Measurements from ENCODE around the gene PCDHB12. TPM values are rescaled to one million over a fixed set of nuclear protein-coding genes. Genes with fewer than 3 reads are reported as not detected.
"Not testable (repeated sequence)": the region's sequence is repeated elsewhere in the genome, so short reads cannot be mapped to it uniquely, and the experiment has no call there.

Gene PCDHB12
- total and polyA plus RNA-seq, 2 of the 13 experiments (the other 11 are each of a cell fraction or from before 2014, with no cell fraction given), result 0.03 to 0.04 TPM

GRCh38 chr5:141196363-141196762 is 12.2 kb upstream of the PCDHB12 start:
- POLR2A ChIA-PET, result no interaction called here
- in situ Hi-C loops (cut with HindIII; ENCODE audit: extremely low pct_ligation_motif_present, low pct_unique_long_range_greater_than_20kb), result no loop called here
- intact Hi-C loops (cut with micrococcal nuclease; ENCODE audit: unreplicated experiment), result no loop called here

GRCh38 chr5:141199359-141200235 is 8.9 kb upstream of the PCDHB12 start, which contains the start of gene PCDHB11:
PCDHB11 (plus strand) TSS chr5:141199627; CDS start chr5:141199775, 148 bp downstream.
- DNase-seq (ENCODE audit: low spot score) (peak; percentile 6), FAIRE-seq (no peak), ATAC-seq (peak; percentile 50; the same call in 1 of the 3 replicates)
- in situ Hi-C loops (cut with HindIII; ENCODE audit: extremely low pct_ligation_motif_present, low pct_unique_long_range_greater_than_20kb) (no loop called here), intact Hi-C loops (cut with micrococcal nuclease; ENCODE audit: unreplicated experiment) (no loop called here)
- no peak within 1 kb of the TSS for H3K4me3 ChIP-seq (replicated peaks in 1 of 3; ENCODE audit: insufficient read depth in 1 of 3, low read depth in 2 of 3, low read length in 3 of 3)
- peak within 1 kb of the TSS; percentile 55 for H2AFZ ChIP-seq (ENCODE audit: low read length)
- H3K4me1 ChIP-seq (ENCODE audit: insufficient read depth, low read length), result no peaks in the 10 kb centered on the region
- TF ChIP-seq ISL2 (CRISPR knock-in tag; IDR thresholded peaks at IDR 0.05) (no peak), MTF1 (CRISPR knock-in tag; IDR thresholded peaks at IDR 0.05) (no peak), TOE1 (CRISPR knock-in tag; IDR thresholded peaks at IDR 0.05) (no peak), ZFP1 (CRISPR knock-in tag; IDR thresholded peaks at IDR 0.05) (no peak), NR2F2 (IDR thresholded peaks at IDR 0.05; ENCODE audit: borderline replicate concordance, low read depth) (no peak), ZNF10 (CRISPR knock-in tag; IDR thresholded peaks at IDR 0.05; ENCODE audit: borderline replicate concordance, low read depth) (no peak), STAG1 (CRISPR knock-in tag; IDR thresholded peaks at IDR 0.05) (peak; percentile 42; the same call in 1 of the 2 replicates), HOXD1 (CRISPR knock-in tag; IDR thresholded peaks at IDR 0.05) (no peak), CTCF (CRISPR knock-in tag; IDR thresholded peaks at IDR 0.05) (peak; percentile 60)
- H3K9ac ChIP-seq (ENCODE audit: insufficient read depth, low read depth, low read length), result no peak within 1 kb of the TSS
- no TSS peak for BruUV-seq (replicated peaks)
- no peak within 1 kb of the TSS for H3K27ac ChIP-seq (ENCODE audit: extremely low read length, insufficient read depth, low read length)
- peaks cover 21% of the 10 kb centered on the region for H3K9me3 ChIP-seq (ENCODE audit: low read length)
- no peaks in the 10 kb centered on the region for H3K36me3 ChIP-seq (replicated peaks in 1 of 2; ENCODE audit: control insufficient read depth in 1 of 2, insufficient read depth in 2 of 2, low read length in 2 of 2)
- CTCF ChIA-PET (ENCODE audit: low intra/inter-chr PET ratio, low total read pairs), result no interaction called here
- H3K79me2 ChIP-seq (ENCODE audit: insufficient read depth, low read length), result no peaks in the 10 kb centered on the region
- H4K20me1 ChIP-seq (ENCODE audit: insufficient read depth, low read length), result no peaks in the 10 kb centered on the region
- H3K4me2 ChIP-seq (ENCODE audit: low read depth, low read length), result no peak within 1 kb of the TSS
- 40% methylated on average over 20 of the region's 21 CpGs for WGBS (ENCODE audit: low lambda C conversion rate)
- H3K27me3 ChIP-seq (ENCODE audit: control insufficient read depth in 1 of 2, insufficient read depth in 2 of 2, low read length in 2 of 2), result no peaks in the 10 kb centered on the region
- POLR2A ChIA-PET, result no interaction called here

More at GRCh38 chr5:141196363-141196762, 12.2 kb upstream of the PCDHB12 start:
- H3K9me3 ChIP-seq (ENCODE audit: low read length), result peaks cover 21% of the 10 kb centered on the region
- TF ChIP-seq ZFP1 (CRISPR knock-in tag; IDR thresholded peaks at IDR 0.05) (peak; percentile 97; the same call in 1 of the 2 replicates), YEATS4 (CRISPR knock-in tag; IDR thresholded peaks at IDR 0.05; ENCODE audit: borderline replicate concordance) (no peak)
- no peak overlapping the region for H2AFZ ChIP-seq (ENCODE audit: low read length)
- H3K4me2 ChIP-seq (ENCODE audit: low read depth, low read length), result no peak overlapping the region
- BruUV-seq (replicated peaks), result no TSS peak
- ATAC-seq (no peak), FAIRE-seq (no peak), DNase-seq (ENCODE audit: low spot score) (no peak)
- H3K9ac ChIP-seq (ENCODE audit: insufficient read depth, low read depth, low read length), result no peak overlapping the region
- H3K36me3 ChIP-seq (replicated peaks in 1 of 2; ENCODE audit: control insufficient read depth in 1 of 2, insufficient read depth in 2 of 2, low read length in 2 of 2), result no peaks in the 10 kb centered on the region
- H4K20me1 ChIP-seq (ENCODE audit: insufficient read depth, low read length), result no peaks in the 10 kb centered on the region
- no peaks in the 10 kb centered on the region for H3K79me2 ChIP-seq (ENCODE audit: insufficient read depth, low read length)
- no peaks in the 10 kb centered on the region for H3K27me3 ChIP-seq (ENCODE audit: control insufficient read depth in 1 of 2, insufficient read depth in 2 of 2, low read length in 2 of 2)
- CTCF ChIA-PET (ENCODE audit: low intra/inter-chr PET ratio, low total read pairs), result no interaction called here
- no peaks in the 10 kb centered on the region for H3K4me1 ChIP-seq (ENCODE audit: insufficient read depth, low read length)
- no peak overlapping the region for H3K27ac ChIP-seq (ENCODE audit: extremely low read length, insufficient read depth, low read length)
- no peak overlapping the region for H3K4me3 ChIP-seq (replicated peaks in 1 of 3; ENCODE audit: insufficient read depth in 1 of 3, low read depth in 2 of 3, low read length in 3 of 3)
- under 1% methylated on average over 3 of the region's 3 CpGs for WGBS (ENCODE audit: low lambda C conversion rate)

- H3K4me1 ChIP-seq (ENCODE audit: insufficient read depth, low read length); H3K4me3 ChIP-seq (replicated peaks in 1 of 3; ENCODE audit: insufficient read depth in 1 of 3, low read depth in 2 of 3, low read length in 3 of 3); FAIRE-seq; H3K4me2 ChIP-seq (ENCODE audit: low read depth, low read length); H3K27ac ChIP-seq (ENCODE audit: extremely low read length, insufficient read depth, low read length); BruUV-seq (replicated peaks); H3K9ac ChIP-seq (ENCODE audit: insufficient read depth, low read depth, low read length); H3K36me3 ChIP-seq (replicated peaks in 1 of 2; ENCODE audit: control insufficient read depth in 1 of 2, insufficient read depth in 2 of 2, low read length in 2 of 2); DNase-seq (ENCODE audit: low spot score); ATAC-seq; POLR2A ChIA-PET; H2AFZ ChIP-seq (ENCODE audit: low read length); H4K20me1 ChIP-seq (ENCODE audit: insufficient read depth, low read length); in situ Hi-C loops (cut with HindIII; ENCODE audit: extremely low pct_ligation_motif_present, low pct_unique_long_range_greater_than_20kb); intact Hi-C loops (cut with micrococcal nuclease; ENCODE audit: unreplicated experiment); H3K27me3 ChIP-seq (ENCODE audit: control insufficient read depth in 1 of 2, insufficient read depth in 2 of 2, low read length in 2 of 2); CTCF ChIA-PET (ENCODE audit: low intra/inter-chr PET ratio, low total read pairs); H3K79me2 ChIP-seq (ENCODE audit: insufficient read depth, low read length): not testable (repeated sequence)
- H3K9me3 ChIP-seq (ENCODE audit: low read length), result peaks cover 18% of the 10 kb centered on the region
- 59% methylated on average over 19 of the region's 38 CpGs for WGBS (ENCODE audit: low lambda C conversion rate)
Observed at GRCh38 chr5:141201126-141201525, 7.4 kb upstream of the PCDHB12 start.
